NCI-H69 (cell line): Measurements from ENCODE around the gene SPATA24.
A peak's percentile ranks its signal among the peaks of the same experiment; 100 is the strongest.
"Not testable (repeated sequence)": the region's sequence is repeated elsewhere in the genome, so short reads cannot be mapped to it uniquely, and the experiment has no call there.

Source experiments
- DNase-seq: peaks from one replicate; lab custom pipeline; 2025; lab: John Stamatoyannopoulos, UW

The SPATA24 gene, protein sequence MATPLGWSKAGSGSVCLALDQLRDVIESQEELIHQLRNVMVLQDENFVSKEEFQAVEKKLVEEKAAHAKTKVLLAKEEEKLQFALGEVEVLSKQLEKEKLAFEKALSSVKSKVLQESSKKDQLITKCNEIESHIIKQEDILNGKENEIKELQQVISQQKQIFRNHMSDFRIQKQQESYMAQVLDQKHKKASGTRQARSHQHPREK

GRCh38 chr5:139403787-139404483 lies at the start of gene SPATA24:
TSS of gene SPATA24 (minus strand) at chr5:139404089. CDS start at chr5:139404060, 29 bp downstream.
- DNase-seq: peak; percentile 99

DNA sequence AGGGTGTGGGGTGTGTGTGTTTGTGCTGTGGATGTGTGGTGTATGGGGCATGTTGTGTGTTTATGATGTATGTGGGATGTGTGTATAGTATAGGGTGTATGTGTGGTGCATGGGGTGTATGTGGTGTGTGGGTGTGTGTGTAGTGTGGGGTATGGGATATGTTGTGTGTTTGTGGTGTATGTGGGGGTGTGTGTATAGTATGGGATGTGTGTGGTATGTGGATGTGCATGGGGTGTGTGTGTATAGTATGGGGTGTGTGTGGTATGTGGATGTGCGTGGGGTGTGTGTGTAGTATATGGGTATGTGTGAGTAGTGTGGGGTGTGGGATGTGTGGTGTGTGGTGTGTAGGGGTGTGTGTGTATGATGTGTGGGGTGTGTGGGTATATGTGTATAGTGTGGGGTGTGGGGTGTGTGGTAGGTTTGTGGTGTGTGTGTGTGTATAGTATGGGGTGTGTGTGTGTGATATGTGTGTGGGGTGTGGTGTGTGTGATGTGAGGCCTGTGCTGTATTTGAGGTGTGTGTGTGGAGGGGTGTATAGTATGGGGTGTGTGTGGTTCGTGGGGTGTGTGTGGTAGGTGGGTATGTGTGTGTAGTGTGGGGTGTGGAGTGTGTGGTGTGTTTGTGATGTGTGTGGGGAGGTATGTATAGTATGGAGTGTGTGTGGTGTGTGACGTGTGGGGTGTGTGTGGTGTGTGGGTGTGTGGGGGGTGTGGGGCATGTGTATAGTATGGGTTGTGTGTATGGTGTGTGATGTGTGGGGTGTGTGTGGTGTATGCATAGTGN lies 48.2 kb upstream of the SPATA24 start:
- DNase-seq: no peak

- DNase-seq: no peak
Observed at GRCh38 chr5:139451176-139451575, 47.3 kb upstream of the SPATA24 start.

GRCh38 chr5:139446956-139447779 lies 43.3 kb upstream of the SPATA24 start:
- DNase-seq: no peak

DNA sequence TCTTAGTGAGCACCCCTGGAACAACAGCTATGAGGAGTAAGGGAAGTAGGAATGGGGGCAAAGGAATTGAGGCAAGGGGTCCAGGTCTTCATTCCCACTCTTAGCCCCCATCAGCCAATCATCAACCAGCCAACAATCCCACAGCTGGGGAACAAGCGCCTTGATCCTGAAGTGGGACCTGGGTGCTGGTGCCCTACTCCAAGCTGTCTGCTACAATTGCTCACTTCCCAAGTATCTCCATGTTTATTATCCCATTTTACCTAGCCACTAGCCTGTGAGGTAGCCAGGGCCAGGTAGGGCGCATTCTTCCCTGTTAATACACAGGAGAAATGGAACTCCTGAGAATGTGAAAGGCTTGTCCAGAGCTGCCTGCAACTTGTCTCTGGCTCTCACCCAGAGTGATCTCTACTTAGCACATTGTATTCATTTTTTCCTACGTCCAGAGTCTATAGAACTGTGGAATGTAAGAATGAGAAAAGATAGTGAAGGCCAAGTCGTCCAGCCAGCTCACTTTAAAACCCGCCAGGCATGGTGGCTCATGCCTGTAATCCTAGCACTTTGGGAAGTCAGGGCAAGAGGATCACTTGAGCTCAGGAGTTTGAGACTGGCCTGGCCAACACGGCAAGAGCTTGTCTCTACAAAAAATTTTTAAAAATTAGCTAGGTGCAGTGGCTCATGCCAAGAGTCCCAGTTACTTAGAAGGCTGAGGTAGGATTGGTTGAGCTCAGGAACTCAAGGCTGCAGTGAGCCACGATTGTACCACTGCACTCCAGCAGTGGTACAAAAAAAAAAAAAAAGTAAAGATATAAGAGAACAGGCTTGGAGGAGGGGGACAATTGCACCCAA lies 41.7 kb upstream of the SPATA24 start:
- DNase-seq: no peak

GRCh38 chr5:139443831-139444453 lies 40.1 kb upstream of the SPATA24 start:
- DNase-seq: peak; percentile 54

DNA sequence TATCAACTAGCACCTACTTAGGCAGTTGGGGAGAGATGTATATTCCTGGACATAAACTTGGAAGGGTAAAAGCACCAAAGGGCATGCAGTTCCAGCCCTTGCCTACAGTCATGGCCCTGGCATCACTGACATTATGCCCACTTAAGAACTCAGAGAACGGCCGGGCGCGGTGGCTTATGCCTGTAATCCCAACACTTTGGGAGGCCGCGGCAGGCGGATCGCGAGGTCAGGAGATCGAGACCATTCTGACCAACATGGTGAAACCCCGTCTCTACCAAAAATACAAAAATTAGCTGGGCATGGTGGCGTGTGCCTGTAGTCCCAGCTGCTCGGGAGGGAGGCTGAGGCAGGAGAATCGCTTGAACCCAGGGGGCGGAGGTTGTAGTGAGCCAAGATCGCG lies 36.5 kb upstream of the SPATA24 start:
- not testable (repeated sequence) for DNase-seq

- peak; percentile 97 for DNase-seq
Observed at GRCh38 chr5:139439013-139439903, 35.4 kb upstream of the SPATA24 start, which contains the start of gene DNAJC18. TSS of gene DNAJC18 (minus strand) at chr5:139439525. CDS start at chr5:139439445, 80 bp downstream.

DNA sequence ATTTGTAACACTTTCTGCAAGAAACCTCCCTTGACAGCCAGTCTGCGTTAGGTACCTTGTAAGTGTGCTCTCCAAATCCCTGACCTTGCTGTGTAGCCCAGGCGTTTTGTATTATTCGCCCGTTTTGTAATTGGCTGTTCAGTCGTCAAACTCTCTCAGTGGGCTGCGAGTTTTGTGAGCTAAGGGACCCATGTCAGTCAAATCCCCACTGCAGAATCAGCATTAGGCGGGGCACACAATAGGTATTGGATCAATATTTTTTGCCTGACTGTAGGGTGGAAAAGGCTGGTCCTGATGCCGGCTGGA lies 34.8 kb upstream of the SPATA24 start:
- no peak for DNase-seq

DNA sequence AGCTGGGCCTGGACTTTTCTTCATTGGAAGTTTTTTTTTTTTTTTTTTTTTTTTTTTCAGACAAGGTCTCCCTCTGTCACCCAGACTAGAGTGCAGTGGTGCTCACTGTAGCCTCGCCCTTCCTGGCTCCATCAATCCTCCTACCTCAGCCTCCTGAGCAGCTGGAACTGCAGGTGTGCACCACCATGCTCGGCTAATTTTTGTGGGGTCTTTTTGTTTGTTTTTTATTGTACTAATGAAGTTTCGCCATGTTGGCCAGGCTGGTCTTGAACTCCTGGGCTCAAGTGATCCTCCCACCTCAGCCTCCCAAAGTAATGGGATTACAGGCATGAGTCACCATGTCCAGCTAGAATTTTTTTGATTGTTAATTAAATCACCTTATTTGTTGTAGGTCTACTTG lies 31.8 kb upstream of the SPATA24 start:
- DNase-seq: no peak

GRCh38 chr5:139431706-139432105 lies 27.8 kb upstream of the SPATA24 start:
- no peak for DNase-seq

- DNase-seq: no peak
Observed at GRCh38 chr5:139430015-139430414, 26.1 kb upstream of the SPATA24 start.

- DNase-seq: no peak
Observed at GRCh38 chr5:139426203-139426885, 22.5 kb upstream of the SPATA24 start.

DNA sequence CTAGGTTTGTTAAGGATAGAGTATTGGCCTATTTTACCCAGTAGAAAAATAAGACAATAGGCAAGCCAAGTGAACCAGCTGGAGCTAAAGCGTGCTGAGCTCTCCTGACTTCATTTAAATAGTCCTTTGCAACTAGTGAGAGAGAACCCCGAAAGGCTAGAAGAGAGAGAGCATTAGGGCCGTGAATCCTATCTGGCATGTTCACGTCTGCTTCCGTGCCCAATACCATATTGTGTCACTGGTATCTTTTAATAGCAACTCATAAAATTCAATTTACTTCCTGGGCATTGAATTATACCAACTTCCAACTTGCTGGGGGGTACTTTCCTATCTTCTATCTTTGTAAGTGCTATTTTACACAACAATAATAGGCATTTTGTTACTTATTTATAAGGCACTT lies 21.6 kb upstream of the SPATA24 start:
- no peak for DNase-seq

DNA sequence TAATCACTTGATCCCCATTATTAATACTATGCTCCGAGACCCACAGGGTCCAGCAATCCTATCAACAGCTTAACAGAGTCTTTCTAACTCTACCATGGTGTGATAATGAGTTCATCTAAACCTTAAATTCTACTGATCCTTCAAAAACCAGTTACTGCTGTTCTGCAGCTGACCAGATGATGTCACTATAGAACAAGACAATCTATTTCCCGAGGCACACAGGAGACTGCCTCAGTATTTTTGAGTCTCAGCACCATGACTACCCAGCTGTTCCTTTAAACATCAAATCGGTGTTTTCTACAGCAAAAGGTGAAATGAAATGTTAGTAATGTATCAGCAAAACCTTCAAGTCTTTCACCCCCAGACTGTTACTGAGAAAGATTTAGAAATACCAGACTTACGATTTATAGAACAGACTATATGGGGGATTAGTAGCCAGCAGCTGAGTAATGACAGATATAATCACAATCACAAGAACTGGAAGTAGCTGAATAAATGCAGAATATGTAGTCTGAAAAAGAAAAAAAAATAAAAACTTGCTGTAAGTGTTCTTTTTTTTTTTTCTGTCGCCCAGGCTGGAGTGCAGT lies 18.5 kb upstream of the SPATA24 start:
- DNase-seq: peak; percentile 78

DNA sequence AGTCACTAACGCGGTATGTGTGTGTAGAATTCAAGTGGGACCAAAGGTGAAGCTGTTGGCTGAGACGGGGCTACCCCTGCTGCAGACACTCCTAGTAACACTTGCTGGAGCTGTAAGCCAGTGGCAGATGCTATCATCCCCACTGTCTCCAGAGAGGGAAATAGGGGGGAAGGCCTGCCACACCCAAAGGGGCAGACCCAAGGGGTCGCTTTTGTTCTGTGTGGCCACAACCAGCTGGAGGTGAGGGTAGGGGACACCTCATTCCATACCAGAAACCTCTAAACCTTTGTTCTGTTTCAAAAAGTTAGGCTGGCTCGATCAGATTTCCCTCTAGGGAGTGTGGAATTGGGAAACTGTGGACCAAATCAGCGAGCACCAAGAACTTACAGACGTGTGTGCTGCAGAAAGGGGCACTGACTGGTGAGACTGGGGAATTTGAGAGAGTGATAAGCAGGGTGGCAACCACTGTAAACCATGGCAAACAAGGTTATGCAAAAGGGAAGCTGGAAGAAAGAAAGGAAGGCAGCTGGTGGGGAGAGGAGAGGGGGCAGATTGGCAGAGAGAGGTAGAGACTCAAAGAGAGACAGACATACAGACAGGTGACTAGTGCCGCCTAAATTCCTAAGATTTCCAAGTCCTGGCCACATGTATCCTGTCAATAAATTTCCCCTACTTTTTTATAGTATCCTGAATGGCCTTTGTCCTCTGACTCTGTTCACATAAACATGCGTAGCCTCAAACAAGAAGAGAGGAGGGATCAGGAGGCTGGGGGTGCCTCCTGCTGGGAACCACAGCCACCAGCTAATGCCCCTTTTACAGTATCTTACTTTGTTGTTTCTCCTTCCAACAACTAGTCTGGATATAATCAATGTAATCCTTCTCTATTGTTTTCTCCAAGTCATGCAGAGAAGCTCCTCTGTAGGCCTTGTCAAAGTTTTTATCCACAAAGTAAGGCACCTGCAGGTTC lies 15.6 kb upstream of the SPATA24 start:
- no peak for DNase-seq

GRCh38 chr5:139418793-139419192 lies 14.9 kb upstream of the SPATA24 start:
- DNase-seq: no peak

GRCh38 chr5:139417214-139417613 lies 13.3 kb upstream of the SPATA24 start:
- no peak for DNase-seq
